Stomach (tissue), 9 donors: ENCODE results near the gene G6PD. TPM values are rescaled to one million over a fixed set of nuclear protein-coding genes. Genes with fewer than 3 reads are reported as not detected.

Experiments
- DNase-seq, 2 donors: peaks; one replicate each; pipeline versions ENCODE4 v3.0.0 to v3.0.0-alpha.2; 2013 to 2019
- H3K27ac ChIP-seq, 5 donors: fragments of 200-600 bp in 4 of 5; sonication (generic) in 4 of 5; one replicate each; pipeline ENCODE4 v1.5.1; 2013 to 2019; ENCODE audit warnings: mild to moderate bottlenecking in 1 of 5, moderate library complexity in 1 of 5
- H3K27me3 ChIP-seq, 3 donors: fragments of 200-600 bp; sonication (generic); one replicate each; pipeline ENCODE4 v1.5.1; 2017 to 2019; ENCODE audit warnings: mixed run types in 1 of 3
- H3K36me3 ChIP-seq, 4 donors: fragments of 200-600 bp; sonication (generic); 1 replicate in 3 of 4; 2 replicates in 1 of 4; pipeline ENCODE4 v1.5.1; 2016 to 2019
- H3K4me1 ChIP-seq, 4 donors: fragments of 200-600 bp; sonication (generic); one replicate each; pipeline ENCODE4 v1.5.1; 2016 to 2019
- H3K4me3 ChIP-seq, 4 donors: fragments of 200-600 bp; sonication (generic) in 3 of 4; one replicate each; pipeline ENCODE4 v1.5.1; 2016 to 2019; ENCODE audit warnings: mild to moderate bottlenecking in 1 of 4
- H3K9me3 ChIP-seq, 4 donors: fragments of 200-600 bp; sonication (generic); one replicate each; pipeline ENCODE4 v1.5.1; 2016 to 2019
- EP300 ChIP-seq: sonication (generic); formaldehyde crosslinking; IDR thresholded peaks from one replicate; pipeline ENCODE4 v1.6.1; 2017; ENCODE audit warnings: antibody characterized with exemption
- POLR2A ChIP-seq, 4 donors: fragments of 450-650 bp; IDR thresholded peaks; one replicate each; pipeline ENCODE4 v1.6.1; 2016; ENCODE audit warnings: antibody characterized with exemption in 4 of 4, control low read depth in 2 of 4, mild to moderate bottlenecking in 1 of 4, moderate library complexity in 1 of 4
- POLR2AphosphoS5 ChIP-seq, 3 donors: sonication (generic); formaldehyde crosslinking; IDR thresholded peaks; one replicate each; pipeline ENCODE4 v1.6.1; 2016; ENCODE audit warnings: antibody characterized with exemption in 3 of 3
- WGBS, 5 donors: extraction: QIAGEN DNeasy Blood & Tissue Kit in 3 of 5; methylation state at CpG; one replicate each; pipeline versions ENCODE4 v1.1.5 to v1.1.7; 2013 to 2018; 5-methylcytosine and 5-hydroxymethylcytosine counted together
- intact Hi-C: fragments of 100-400 bp; cut with DNase I; formaldehyde crosslinking; loops from one replicate; pipeline ENCODE4 v1.15.1; 2023; ENCODE audit warnings: low total_unique reads
- polyA plus RNA-seq, 3 donors: library from polyadenylated mRNA; stranded (reverse); fragments of 200-250 nt; gene quantifications; one replicate each; pipeline ENCODE4 v1.2.3, GENCODE V29; 2013
- total RNA-seq, 5 donors: library from RNA; depleted of rRNA; stranded (reverse); fragments of >200 nt; gene quantifications; one replicate each; pipeline versions ENCODE4 v1.1.0 to v1.2.3, GENCODE V29; 2014 to 2016
- TF ChIP-seq, protein P1 (sequence below), 7 experiments: fragments of 450-650 bp in 4 of 7; fragments of 200-600 bp in 3 of 7; sonication (generic) in 3 of 7; IDR thresholded peaks; one replicate each; pipeline ENCODE4 v1.5.1; 2016 to 2019; ENCODE audit warnings: antibody characterized with exemption in 7 of 7, control low read depth in 2 of 7, mild to moderate bottlenecking in 1 of 7
- donor health status: healthy with polysubstance abuse.
- donor health status: Bipolar disorder and iron deficiency.
- donor health status: healthy.

The G6PD gene
- total and polyA plus RNA-seq, 8 donors = 10.3 to 41.7 (median 23.4) TPM

DNA sequence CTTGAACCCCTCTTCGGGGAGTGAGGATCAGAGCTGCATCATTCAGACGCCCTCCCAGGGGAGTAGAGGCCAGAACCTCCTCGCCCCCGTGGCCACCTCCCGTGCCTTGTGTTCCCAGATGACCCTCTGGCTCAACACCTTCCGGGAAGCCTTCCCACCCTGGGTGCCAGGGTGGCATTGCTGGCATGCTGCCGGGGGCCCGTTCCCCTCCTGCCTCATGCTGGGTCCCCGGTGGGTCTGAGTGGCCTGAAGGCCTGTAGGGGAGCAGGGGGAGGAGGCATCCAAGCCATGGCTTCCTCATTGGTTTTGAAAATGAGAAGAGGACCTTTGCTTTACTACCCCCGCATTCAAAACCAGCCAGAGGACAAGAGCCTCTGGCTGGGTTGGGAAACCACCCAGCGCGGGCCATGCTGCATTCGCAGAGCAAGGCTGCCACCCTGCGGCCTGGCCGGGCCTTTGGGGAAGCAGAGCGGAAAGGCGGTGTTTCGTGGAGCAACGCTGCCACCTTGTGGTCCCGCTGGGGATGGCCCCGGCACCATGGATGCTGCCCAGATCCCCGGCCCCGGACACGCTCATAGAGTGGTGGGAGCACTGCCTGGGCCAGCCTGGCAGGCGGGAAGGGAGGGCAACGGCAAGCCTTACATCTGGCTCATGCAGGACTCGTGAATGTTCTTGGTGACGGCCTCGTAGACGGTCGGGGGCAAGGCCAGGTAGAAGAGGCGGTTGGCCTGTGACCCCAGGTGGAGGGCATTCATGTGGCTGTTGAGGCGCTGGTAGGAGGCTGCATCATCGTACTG lies 11.9 kb downstream of the G6PD start:
- intact Hi-C loops = no loop called here

DNA sequence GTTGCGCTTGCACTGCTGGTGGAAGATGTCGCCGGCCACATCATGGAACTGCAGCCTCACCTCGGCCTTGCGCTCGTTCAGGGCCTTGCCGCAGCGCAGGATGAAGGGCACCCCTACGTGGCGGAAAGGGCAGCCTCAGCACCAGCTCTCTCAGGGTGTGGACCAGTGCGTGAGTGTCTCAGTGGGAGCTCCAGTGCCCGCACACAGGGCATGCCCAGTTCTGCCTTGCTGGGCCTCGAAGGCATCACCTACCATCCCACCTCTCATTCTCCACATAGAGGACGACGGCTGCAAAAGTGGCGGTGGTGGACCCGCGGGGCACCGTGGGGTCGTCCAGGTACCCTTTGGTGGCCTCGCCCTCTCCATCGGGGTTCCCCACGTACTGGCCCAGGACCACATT lies 14.0 kb downstream of the G6PD start:
- intact Hi-C loops = no loop called here
- peaks cover 11 to 54% (median 41%) of the 10 kb centered on the region in 4 donors for H3K36me3 ChIP-seq
- 86 to 95% (median 93%) methylated on average over 7 to 23 of the region's 23 CpGs for WGBS, 5 donors

More for the DNA sequence above, 11.9 kb downstream of the G6PD start:
- Histone ChIP-seq H3K36me3 (peaks cover 11 to 54% (median 41%) of the 10 kb centered on the region in 4 donors), H3K4me1 (peaks cover 0 to 10% (median 9%) of the 10 kb centered on the region in 4 donors), H3K9me3 (no peaks in the 10 kb centered on the region), H3K27ac (peak overlapping the region in 2 of 5 donors; percentile 30 to 53), H3K27me3 (no peaks in the 10 kb centered on the region), H3K4me3 (no peak overlapping the region)
- peak; percentile 93 to 95 for DNase-seq
- 25 to 34% (median 27%) methylated on average over 13 to 34 of the region's 34 CpGs for WGBS, 5 donors
- TF ChIP-seq, protein P1, sequence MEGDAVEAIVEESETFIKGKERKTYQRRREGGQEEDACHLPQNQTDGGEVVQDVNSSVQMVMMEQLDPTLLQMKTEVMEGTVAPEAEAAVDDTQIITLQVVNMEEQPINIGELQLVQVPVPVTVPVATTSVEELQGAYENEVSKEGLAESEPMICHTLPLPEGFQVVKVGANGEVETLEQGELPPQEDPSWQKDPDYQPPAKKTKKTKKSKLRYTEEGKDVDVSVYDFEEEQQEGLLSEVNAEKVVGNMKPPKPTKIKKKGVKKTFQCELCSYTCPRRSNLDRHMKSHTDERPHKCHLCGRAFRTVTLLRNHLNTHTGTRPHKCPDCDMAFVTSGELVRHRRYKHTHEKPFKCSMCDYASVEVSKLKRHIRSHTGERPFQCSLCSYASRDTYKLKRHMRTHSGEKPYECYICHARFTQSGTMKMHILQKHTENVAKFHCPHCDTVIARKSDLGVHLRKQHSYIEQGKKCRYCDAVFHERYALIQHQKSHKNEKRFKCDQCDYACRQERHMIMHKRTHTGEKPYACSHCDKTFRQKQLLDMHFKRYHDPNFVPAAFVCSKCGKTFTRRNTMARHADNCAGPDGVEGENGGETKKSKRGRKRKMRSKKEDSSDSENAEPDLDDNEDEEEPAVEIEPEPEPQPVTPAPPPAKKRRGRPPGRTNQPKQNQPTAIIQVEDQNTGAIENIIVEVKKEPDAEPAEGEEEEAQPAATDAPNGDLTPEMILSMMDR (IDR thresholded peaks at IDR 0.05) = peak in 6 of 7 experiments; percentile 31 to 100 (median 97)
- TF ChIP-seq EP300 (no peak), POLR2AphosphoS5 (IDR thresholded peaks at IDR 0.05) (peak in 2 of 3 donors; percentile 40 to 85)

DNA sequence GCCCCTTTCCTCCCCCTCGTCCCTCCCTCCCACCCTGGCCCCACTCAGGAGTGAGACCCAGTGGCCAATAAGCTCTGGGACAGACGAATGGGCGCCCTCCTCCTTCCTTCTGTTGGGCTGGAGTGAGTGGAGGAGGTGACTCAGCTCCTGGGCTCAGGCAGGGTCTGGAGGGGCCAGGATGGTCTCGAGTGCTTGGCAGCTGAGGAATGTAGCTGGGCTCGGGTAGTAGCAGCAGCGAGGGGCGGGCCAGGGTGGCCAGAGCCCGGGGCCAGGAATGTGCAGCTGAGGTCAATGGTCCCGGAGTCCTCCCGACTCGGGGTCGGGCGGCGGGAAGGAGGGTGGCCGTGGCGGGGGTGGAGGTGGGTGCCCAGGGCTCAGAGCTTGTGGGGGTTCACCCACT lies 15.0 kb downstream of the G6PD start:
- TF ChIP-seq EP300 (no peak), POLR2A (IDR thresholded peaks at IDR 0.05) (no peak), POLR2AphosphoS5 (IDR thresholded peaks at IDR 0.05) (no peak)
- TF ChIP-seq, protein P1 (IDR thresholded peaks at IDR 0.05) = no peak
- WGBS, 5 donors = 62 to 78% (median 77%) methylated on average over 6 to 16 of the region's 16 CpGs
- peaks cover 0 to 4% (median 0%) of the 10 kb centered on the region in 3 donors for H3K27me3 ChIP-seq
- H3K27ac ChIP-seq = peak overlapping the region in 1 of 5 donors; percentile 5
- H3K4me1 ChIP-seq = peaks cover 0 to 17% (median 13%) of the 10 kb centered on the region in 4 donors
- no peak overlapping the region for H3K4me3 ChIP-seq
- H3K36me3 ChIP-seq = peaks cover 11 to 54% (median 41%) of the 10 kb centered on the region in 4 donors
- DNase-seq = no peak
- H3K9me3 ChIP-seq = no peaks in the 10 kb centered on the region
- intact Hi-C loops = no loop called here

More for the DNA sequence above, 14.0 kb downstream of the G6PD start:
- Histone ChIP-seq H3K27me3 (no peaks in the 10 kb centered on the region), H3K9me3 (no peaks in the 10 kb centered on the region), H3K4me3 (no peak overlapping the region), H3K4me1 (peaks cover 0 to 10% (median 7%) of the 10 kb centered on the region in 4 donors), H3K27ac (no peak overlapping the region)
- TF ChIP-seq POLR2AphosphoS5 (IDR thresholded peaks at IDR 0.05) (no peak), POLR2A (IDR thresholded peaks at IDR 0.05) (no peak)
- TF ChIP-seq, protein P1 (IDR thresholded peaks at IDR 0.05) = no peak
- no peak for DNase-seq

DNA sequence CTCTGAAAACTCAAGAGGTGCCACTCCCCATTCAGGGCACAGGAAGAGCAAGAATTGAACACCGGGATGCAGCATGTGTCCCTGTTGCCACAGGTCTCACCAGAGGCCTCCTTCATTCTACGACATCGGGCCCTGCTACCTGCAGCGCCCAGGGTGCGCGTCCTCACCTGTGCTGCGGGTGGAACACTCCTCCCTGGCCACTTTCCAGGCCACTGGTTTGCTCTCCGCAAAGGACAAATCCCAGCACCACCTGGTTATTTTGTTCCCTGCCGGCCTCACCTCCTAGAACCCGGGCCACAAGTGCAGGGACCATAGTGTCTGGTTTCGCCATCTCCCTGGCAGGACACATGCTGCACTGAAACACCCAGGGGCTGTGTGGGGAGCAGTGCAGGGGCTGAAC lies 16.4 kb downstream of the G6PD start:
- intact Hi-C loops = no loop called here
- peaks cover 0 to 18% (median 15%) of the 10 kb centered on the region in 4 donors for H3K4me1 ChIP-seq
- peaks cover 11 to 47% (median 34%) of the 10 kb centered on the region in 4 donors for H3K36me3 ChIP-seq
- TF ChIP-seq, protein P1 (IDR thresholded peaks at IDR 0.05) = no peak
- no peak for TF ChIP-seq POLR2AphosphoS5 (IDR thresholded peaks at IDR 0.05)
- TF ChIP-seq POLR2A (IDR thresholded peaks at IDR 0.05) = no peak
- no peak for TF ChIP-seq EP300
- no peak overlapping the region for H3K27ac ChIP-seq
- H3K9me3 ChIP-seq = no peaks in the 10 kb centered on the region
- no peak overlapping the region for H3K4me3 ChIP-seq
- H3K27me3 ChIP-seq = peaks cover 0 to 4% (median 0%) of the 10 kb centered on the region in 3 donors
- no peak for DNase-seq
- 53 to 93% (median 63%) methylated on average over 7 to 11 of the region's 11 CpGs for WGBS, 5 donors
